HepG2 (cell line): ENCODE measurements around the gene VAC14. TPM values are rescaled to one million over a fixed set of nuclear protein-coding genes. Genes with fewer than 3 reads are reported as not detected.

Source experiments
- BATF2 ChIP-seq: sonication (generic); formaldehyde crosslinking; IDR thresholded peaks from 2 replicates; pipeline ENCODE4 v1.8.0; 2022; ENCODE audit warnings: mild to moderate bottlenecking, missing genetic modification reagents, moderate library complexity
- ELF1 ChIP-seq: sonication (generic); formaldehyde crosslinking; IDR thresholded peaks from 2 replicates; pipeline ENCODE4 v1.4.0; 2020; ENCODE audit warnings: missing genetic modification reagents
- HMGXB3 ChIP-seq: sonication (generic); formaldehyde crosslinking; IDR thresholded peaks from 2 replicates; pipeline ENCODE4 v1.4.0; 2020; ENCODE audit warnings: missing genetic modification reagents, borderline replicate concordance
- HOXA9 ChIP-seq: sonication (generic); formaldehyde crosslinking; IDR thresholded peaks from 2 replicates; pipeline ENCODE4 v1.8.1; 2022; ENCODE audit warnings: missing genetic modification reagents, mild to moderate bottlenecking, moderate library complexity, borderline replicate concordance
- IRF2 ChIP-seq: IDR thresholded peaks from 2 replicates; pipeline ENCODE4 v1.6.1; 2018; ENCODE audit warnings: missing genetic modification reagents, missing compliant biosample characterization
- NFYC ChIP-seq: IDR thresholded peaks from 2 replicates; pipeline ENCODE4 v1.6.1; 2016; ENCODE audit warnings: missing genetic modification reagents, missing compliant biosample characterization
- RARG ChIP-seq: sonication (generic); formaldehyde crosslinking; IDR thresholded peaks from 2 replicates; pipeline ENCODE4 v1.4.0; 2020; ENCODE audit warnings: low read depth, mild to moderate bottlenecking, missing genetic modification reagents
- RBAK ChIP-seq: sonication (generic); formaldehyde crosslinking; IDR thresholded peaks from 2 replicates; pipeline ENCODE4 v1.5.1; 2020; ENCODE audit warnings: mild to moderate bottlenecking, missing genetic modification reagents
- THYN1 ChIP-seq: sonication (generic); formaldehyde crosslinking; IDR thresholded peaks from 2 replicates; pipeline ENCODE4 v1.8.1; 2023; ENCODE audit warnings: low read depth, mild to moderate bottlenecking, moderate library complexity, missing genetic modification reagents, borderline replicate concordance
- USF2 ChIP-seq, 2 experiments: sonication (generic) in 1 of 2; formaldehyde crosslinking in 1 of 2; IDR thresholded peaks; 2 replicates each; pipeline versions ENCODE4 v1.5.1 to v1.6.1; 2011 to 2020; ENCODE audit warnings: borderline replicate concordance in 1 of 2, low read depth in 1 of 2, low read length in 1 of 2, mild to moderate bottlenecking in 1 of 2, missing genetic modification reagents in 1 of 2, moderate library complexity in 1 of 2
- WIZ ChIP-seq: sonication (generic); formaldehyde crosslinking; IDR thresholded peaks from 2 replicates; pipeline ENCODE4 v1.5.1; 2020; ENCODE audit warnings: mild to moderate bottlenecking, missing genetic modification reagents
- YY1 ChIP-seq: IDR thresholded peaks from 2 replicates; pipeline ENCODE4 v1.6.1; 2011; ENCODE audit warnings: low read length, low read depth, moderate library complexity, mild to moderate bottlenecking; ENCODE audit not compliant: insufficient read depth, insufficient replicate concordance
- ZBTB20 ChIP-seq: sonication (generic); formaldehyde crosslinking; IDR thresholded peaks from 2 replicates; pipeline ENCODE4 v1.8.1; 2023; ENCODE audit warnings: missing genetic modification reagents, low read depth, mild to moderate bottlenecking, borderline replicate concordance
- ZKSCAN5 ChIP-seq: sonication (generic); formaldehyde crosslinking; IDR thresholded peaks from 2 replicates; pipeline ENCODE4 v1.5.1; 2020; ENCODE audit warnings: mild to moderate bottlenecking, missing genetic modification reagents
- ZNF225 ChIP-seq: sonication (generic); formaldehyde crosslinking; IDR thresholded peaks from 2 replicates; pipeline ENCODE4 v1.4.0; 2020; ENCODE audit warnings: mild to moderate bottlenecking, missing genetic modification reagents
- ZNF253 ChIP-seq: sonication (generic); formaldehyde crosslinking; IDR thresholded peaks from 2 replicates; pipeline ENCODE4 v1.8.0; 2022; ENCODE audit warnings: mild to moderate bottlenecking, missing genetic modification reagents, borderline replicate concordance
- ZNF329 ChIP-seq: sonication (generic); formaldehyde crosslinking; IDR thresholded peaks from 2 replicates; pipeline ENCODE4 v1.9.0; 2021; ENCODE audit warnings: low read depth, mild to moderate bottlenecking, missing genetic modification reagents
- ZNF414 ChIP-seq: sonication (generic); formaldehyde crosslinking; IDR thresholded peaks from 2 replicates; pipeline ENCODE4 v1.5.0; 2020; ENCODE audit warnings: missing genetic modification reagents
- ZNF460 ChIP-seq: sonication (generic); formaldehyde crosslinking; IDR thresholded peaks from 2 replicates; pipeline ENCODE4 v1.5.1; 2020; ENCODE audit warnings: missing genetic modification reagents, mild to moderate bottlenecking, borderline replicate concordance
- ZNF562 ChIP-seq: sonication (generic); formaldehyde crosslinking; IDR thresholded peaks from 2 replicates; pipeline ENCODE4 v1.8.0; 2022; ENCODE audit warnings: missing genetic modification reagents, borderline replicate concordance
- polyA plus RNA-seq, 8 experiments: library from polyadenylated mRNA; depleted of rRNA in 3 of 8; stranded (reverse) in 7 of 8; unstranded in 1 of 8; fragments of >200 nt; fragmentation: Illumina TruSeq in 4 of 8; extraction: Trizol in 4 of 8; gene quantifications; 2 replicates each; pipeline versions ENCODE4 v1.2.1 to v1.2.3, GENCODE V29; 2011 to 2016; ENCODE audit warnings: low read depth in 4 of 8, missing spikeins in 1 of 8, mixed read lengths in 1 of 8; ENCODE audit not compliant: insufficient read depth in 1 of 8
- total RNA-seq, 5 experiments: library from RNA; depleted of rRNA; stranded (reverse); fragments of >200 nt; fragmentation: Illumina TruSeq; extraction: Trizol; gene quantifications; 2 replicates each; pipeline ENCODE4 v1.2.3, GENCODE V29; 2016; ENCODE audit warnings: low read depth in 1 of 5

The VAC14 gene
- total and polyA plus RNA-seq, 2 of the 13 experiments (the other 11 are each of a cell fraction or from before 2014, with no cell fraction given): 23.5 to 24.6 TPM

GRCh38 chr16:70683146-70683944 is 117.6 kb downstream of the VAC14 start (continued):
- TF ChIP-seq WIZ (CRISPR knock-in tag) (no peak), ELF1 (0 out of 2 replicates have a peak, but pooled peaks have one; percentile 11), THYN1 (CRISPR knock-in tag) (no peak), ZBTB20 (no peak), IRF2 (CRISPR knock-in tag) (no peak), BATF2 (CRISPR knock-in tag) (no peak), HOXA9 (no peak), ZNF460 (CRISPR knock-in tag) (no peak), ZNF225 (no peak), ZNF562 (CRISPR knock-in tag) (no peak), YY1 (no peak), RBAK (CRISPR knock-in tag) (0 out of 2 replicates have a peak, but pooled peaks have one; percentile 19), ZNF414 (CRISPR knock-in tag) (no peak), NFYC (CRISPR knock-in tag) (no peak), ZNF253 (CRISPR knock-in tag) (no peak), RARG (CRISPR knock-in tag) (no peak), USF2 (IDR thresholded peaks at IDR 0.05; ENCODE audit: low read depth, low read length) (no peak), USF2 (CRISPR knock-in tag; IDR thresholded peaks at IDR 0.05; ENCODE audit: borderline replicate concordance) (no peak), HMGXB3 (no peak), ZKSCAN5 (CRISPR knock-in tag) (no peak), ZNF329 (no peak)
